Measurements from ENCODE around the gene OLIG3.

Gene OLIG3

GRCh38 chr6:137467211-137467610 lies 27.0 kb downstream of the OLIG3 start:
- no peak for DNase-seq

GRCh38 chr6:137465378-137466009 lies 28.7 kb downstream of the OLIG3 start:
- no peak for DNase-seq

GRCh38 chr6:137452333-137452894 lies 41.8 kb downstream of the OLIG3 start:
- peak; percentile 8 for DNase-seq

- no peak for DNase-seq
Measured at GRCh38 chr6:137443901-137444300, 50.3 kb downstream of the OLIG3 start.

Data from fibroblast of skin of scalp (primary cell).